Panc1 (cell line): ENCODE measurements around the gene FES.

Source experiments
- POLR2AphosphoS5 ChIP-seq: IDR thresholded peaks from 2 replicates; pipeline ENCODE4 v1.6.1; 2012; ENCODE audit warnings: mild to moderate bottlenecking, low read depth, low read length, moderate library complexity
- SIN3A ChIP-seq: IDR thresholded peaks from 2 replicates; pipeline ENCODE4 v1.6.1; 2012; ENCODE audit warnings: low read depth, mild to moderate bottlenecking, low read length, moderate library complexity, borderline replicate concordance; ENCODE audit not compliant: insufficient read depth
- TCF7L2 ChIP-seq: IDR thresholded peaks from 2 replicates; pipeline ENCODE4 v1.6.1; 2011; ENCODE audit warnings: mild to moderate bottlenecking, low read depth, low read length, inconsistent platforms
- TF ChIP-seq, protein P1 (sequence below): fragments of 450-650 bp; IDR thresholded peaks from 2 replicates; pipeline ENCODE4 v1.5.1; 2017; ENCODE audit warnings: mild to moderate bottlenecking
- TF ChIP-seq, protein P2 (sequence below), 2 experiments: IDR thresholded peaks; 2 replicates each; pipeline ENCODE4 v1.6.1; 2011 to 2012; ENCODE audit warnings: low read depth in 2 of 2, control low read depth in 1 of 2, low read length in 1 of 2, mild to moderate bottlenecking in 1 of 2, moderate library complexity in 1 of 2; ENCODE audit not compliant: insufficient read depth in 1 of 2

DNA sequence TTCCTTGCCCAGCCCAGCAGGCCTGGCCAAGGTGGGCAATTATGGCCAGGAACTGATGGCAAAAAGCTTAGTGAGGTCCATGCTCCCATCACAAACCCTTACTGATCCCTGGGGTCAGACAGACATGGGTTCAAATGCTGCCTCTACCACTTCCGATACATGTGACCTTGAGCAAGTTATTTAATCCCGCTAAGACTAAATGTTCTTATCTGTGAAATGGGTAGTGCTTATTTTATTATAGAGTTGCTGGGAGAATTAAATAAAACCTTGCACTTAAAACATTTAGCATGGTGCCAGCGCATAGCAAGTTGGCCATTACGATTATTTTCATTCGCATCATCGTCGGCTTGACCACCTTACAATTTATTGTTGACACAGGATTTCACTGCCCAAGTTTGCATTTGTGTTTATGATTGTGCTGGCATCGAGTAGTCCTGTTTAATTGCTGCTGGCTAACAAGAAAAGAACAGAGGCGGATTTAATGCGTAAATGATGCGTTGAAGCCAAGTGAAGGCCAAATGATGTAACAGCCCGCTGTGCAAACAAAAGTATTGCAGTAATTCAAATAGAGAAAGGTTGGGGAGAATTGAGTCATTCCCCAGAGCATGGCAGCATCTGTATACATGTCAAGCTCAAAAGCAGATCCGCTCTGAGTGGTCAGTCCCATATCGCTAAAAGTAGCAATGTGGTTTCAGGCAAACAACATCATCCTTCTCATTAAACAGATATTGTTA, 23.2 kb upstream of the FES start:
- TF ChIP-seq, protein P1, sequence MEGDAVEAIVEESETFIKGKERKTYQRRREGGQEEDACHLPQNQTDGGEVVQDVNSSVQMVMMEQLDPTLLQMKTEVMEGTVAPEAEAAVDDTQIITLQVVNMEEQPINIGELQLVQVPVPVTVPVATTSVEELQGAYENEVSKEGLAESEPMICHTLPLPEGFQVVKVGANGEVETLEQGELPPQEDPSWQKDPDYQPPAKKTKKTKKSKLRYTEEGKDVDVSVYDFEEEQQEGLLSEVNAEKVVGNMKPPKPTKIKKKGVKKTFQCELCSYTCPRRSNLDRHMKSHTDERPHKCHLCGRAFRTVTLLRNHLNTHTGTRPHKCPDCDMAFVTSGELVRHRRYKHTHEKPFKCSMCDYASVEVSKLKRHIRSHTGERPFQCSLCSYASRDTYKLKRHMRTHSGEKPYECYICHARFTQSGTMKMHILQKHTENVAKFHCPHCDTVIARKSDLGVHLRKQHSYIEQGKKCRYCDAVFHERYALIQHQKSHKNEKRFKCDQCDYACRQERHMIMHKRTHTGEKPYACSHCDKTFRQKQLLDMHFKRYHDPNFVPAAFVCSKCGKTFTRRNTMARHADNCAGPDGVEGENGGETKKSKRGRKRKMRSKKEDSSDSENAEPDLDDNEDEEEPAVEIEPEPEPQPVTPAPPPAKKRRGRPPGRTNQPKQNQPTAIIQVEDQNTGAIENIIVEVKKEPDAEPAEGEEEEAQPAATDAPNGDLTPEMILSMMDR: no peak
- TF ChIP-seq POLR2AphosphoS5 (no peak), TCF7L2 (no peak), SIN3A (no peak)
- TF ChIP-seq, protein P2, sequence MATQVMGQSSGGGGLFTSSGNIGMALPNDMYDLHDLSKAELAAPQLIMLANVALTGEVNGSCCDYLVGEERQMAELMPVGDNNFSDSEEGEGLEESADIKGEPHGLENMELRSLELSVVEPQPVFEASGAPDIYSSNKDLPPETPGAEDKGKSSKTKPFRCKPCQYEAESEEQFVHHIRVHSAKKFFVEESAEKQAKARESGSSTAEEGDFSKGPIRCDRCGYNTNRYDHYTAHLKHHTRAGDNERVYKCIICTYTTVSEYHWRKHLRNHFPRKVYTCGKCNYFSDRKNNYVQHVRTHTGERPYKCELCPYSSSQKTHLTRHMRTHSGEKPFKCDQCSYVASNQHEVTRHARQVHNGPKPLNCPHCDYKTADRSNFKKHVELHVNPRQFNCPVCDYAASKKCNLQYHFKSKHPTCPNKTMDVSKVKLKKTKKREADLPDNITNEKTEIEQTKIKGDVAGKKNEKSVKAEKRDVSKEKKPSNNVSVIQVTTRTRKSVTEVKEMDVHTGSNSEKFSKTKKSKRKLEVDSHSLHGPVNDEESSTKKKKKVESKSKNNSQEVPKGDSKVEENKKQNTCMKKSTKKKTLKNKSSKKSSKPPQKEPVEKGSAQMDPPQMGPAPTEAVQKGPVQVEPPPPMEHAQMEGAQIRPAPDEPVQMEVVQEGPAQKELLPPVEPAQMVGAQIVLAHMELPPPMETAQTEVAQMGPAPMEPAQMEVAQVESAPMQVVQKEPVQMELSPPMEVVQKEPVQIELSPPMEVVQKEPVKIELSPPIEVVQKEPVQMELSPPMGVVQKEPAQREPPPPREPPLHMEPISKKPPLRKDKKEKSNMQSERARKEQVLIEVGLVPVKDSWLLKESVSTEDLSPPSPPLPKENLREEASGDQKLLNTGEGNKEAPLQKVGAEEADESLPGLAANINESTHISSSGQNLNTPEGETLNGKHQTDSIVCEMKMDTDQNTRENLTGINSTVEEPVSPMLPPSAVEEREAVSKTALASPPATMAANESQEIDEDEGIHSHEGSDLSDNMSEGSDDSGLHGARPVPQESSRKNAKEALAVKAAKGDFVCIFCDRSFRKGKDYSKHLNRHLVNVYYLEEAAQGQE (IDR thresholded peaks at IDR 0.05; ENCODE audit: insufficient read depth in 1 of 2, low read depth in 2 of 2, low read length in 1 of 2): no peak
